HepG2 (cell line): Measurements from ENCODE around the gene DDX59. TPM values are rescaled to one million over a fixed set of nuclear protein-coding genes. Genes with fewer than 3 reads are reported as not detected.

Experiments
- EED ChIP-seq: sonication (generic); formaldehyde crosslinking; IDR thresholded peaks from 2 replicates; pipeline ENCODE4 v1.5.0; 2020; ENCODE audit warnings: mild to moderate bottlenecking, missing genetic modification reagents
- KLF9 ChIP-seq: IDR thresholded peaks from 2 replicates; pipeline ENCODE4 v1.6.1; 2016; ENCODE audit warnings: low read depth
- MAF1 ChIP-seq: sonication (generic); formaldehyde crosslinking; IDR thresholded peaks from 2 replicates; pipeline ENCODE4 v1.5.0; 2020; ENCODE audit warnings: missing genetic modification reagents, borderline replicate concordance
- MBD4 ChIP-seq: IDR thresholded peaks from 2 replicates; pipeline ENCODE4 v1.6.1; 2012; ENCODE audit warnings: low read length, inconsistent platforms, borderline replicate concordance
- NFIC ChIP-seq: IDR thresholded peaks from 2 replicates; pipeline ENCODE4 v1.6.1; 2012; ENCODE audit warnings: mild to moderate bottlenecking, low read length, inconsistent platforms
- NR2F6 ChIP-seq, 2 experiments: IDR thresholded peaks; 2 replicates each; pipeline ENCODE4 v1.6.1; 2016; ENCODE audit warnings: antibody characterized with exemption in 1 of 2, mild to moderate bottlenecking in 1 of 2
- PCBP1 ChIP-seq: fragments of 200-400 bp; formaldehyde crosslinking; IDR thresholded peaks from 2 replicates; pipeline ENCODE4 v1.6.1; 2017; ENCODE audit warnings: mild to moderate bottlenecking, low read depth, low read length, borderline replicate concordance
- RBM22 ChIP-seq: fragments of 200-400 bp; formaldehyde crosslinking; optimal IDR thresholded peaks from 2 replicates; pipeline ENCODE3; 2017; ENCODE audit warnings: mild to moderate bottlenecking, low read length, moderate library complexity
- SAFB2 ChIP-seq: sonication (generic); formaldehyde crosslinking; IDR thresholded peaks from 2 replicates; pipeline ENCODE4 v1.5.1; 2020; ENCODE audit warnings: missing genetic modification reagents, low read depth, mild to moderate bottlenecking, borderline replicate concordance
- SMC3 ChIP-seq: IDR thresholded peaks from 2 replicates; pipeline ENCODE4 v1.6.1; 2011; ENCODE audit warnings: low read length, improper control_type of control experiment
- TRAFD1 ChIP-seq: sonication (generic); formaldehyde crosslinking; IDR thresholded peaks from 2 replicates; pipeline ENCODE4 v1.5.1; 2020; ENCODE audit warnings: missing genetic modification reagents, mild to moderate bottlenecking, borderline replicate concordance
- ZBTB37 ChIP-seq: sonication (generic); formaldehyde crosslinking; IDR thresholded peaks from 2 replicates; pipeline ENCODE4 v1.4.0; 2020; ENCODE audit warnings: mild to moderate bottlenecking, missing genetic modification reagents
- ZKSCAN8 ChIP-seq: IDR thresholded peaks from 2 replicates; pipeline ENCODE4 v1.6.1; 2016; ENCODE audit warnings: borderline replicate concordance, missing genetic modification reagents, missing compliant biosample characterization
- ZNF567 ChIP-seq: sonication (generic); formaldehyde crosslinking; IDR thresholded peaks from 2 replicates; pipeline ENCODE4 v1.8.1; 2023; ENCODE audit warnings: mild to moderate bottlenecking, missing genetic modification reagents, borderline replicate concordance
- ZNF720 ChIP-seq: sonication (generic); formaldehyde crosslinking; IDR thresholded peaks from 2 replicates; pipeline ENCODE4 v1.4.0; 2020; ENCODE audit warnings: missing genetic modification reagents
- ZNF724P ChIP-seq: sonication (generic); formaldehyde crosslinking; IDR thresholded peaks from 2 replicates; pipeline ENCODE4 v1.8.0; 2022; ENCODE audit warnings: missing genetic modification reagents, borderline replicate concordance
- ZNF746 ChIP-seq: sonication (generic); formaldehyde crosslinking; IDR thresholded peaks from 2 replicates; pipeline ENCODE4 v1.8.0; 2022; ENCODE audit warnings: mild to moderate bottlenecking, missing genetic modification reagents
- ZNF776 ChIP-seq: sonication (generic); formaldehyde crosslinking; IDR thresholded peaks from 2 replicates; pipeline ENCODE4 v1.4.0; 2020; ENCODE audit warnings: mild to moderate bottlenecking, missing genetic modification reagents
- ZSCAN9 ChIP-seq: IDR thresholded peaks from 2 replicates; pipeline ENCODE4 v1.6.1; 2016; ENCODE audit warnings: borderline replicate concordance
- polyA plus RNA-seq, 8 experiments: library from polyadenylated mRNA; depleted of rRNA in 3 of 8; stranded (reverse) in 7 of 8; unstranded in 1 of 8; fragments of >200 nt; fragmentation: Illumina TruSeq in 4 of 8; extraction: Trizol in 4 of 8; gene quantifications; 2 replicates each; pipeline versions ENCODE4 v1.2.1 to v1.2.3, GENCODE V29; 2011 to 2016; ENCODE audit warnings: low read depth in 4 of 8, missing spikeins in 1 of 8, mixed read lengths in 1 of 8; ENCODE audit not compliant: insufficient read depth in 1 of 8
- total RNA-seq, 5 experiments: library from RNA; depleted of rRNA; stranded (reverse); fragments of >200 nt; fragmentation: Illumina TruSeq; extraction: Trizol; gene quantifications; 2 replicates each; pipeline ENCODE4 v1.2.3, GENCODE V29; 2016; ENCODE audit warnings: low read depth in 1 of 5
- TF ChIP-seq, protein P1 (sequence below), 2 experiments: sonication (generic) in 1 of 2; formaldehyde crosslinking in 1 of 2; IDR thresholded peaks; 2 replicates each; pipeline versions ENCODE4 v1.4.0 to v1.6.1; 2016 to 2020; ENCODE audit warnings: borderline replicate concordance in 1 of 2, low read depth in 1 of 2, mild to moderate bottlenecking in 1 of 2, missing genetic modification reagents in 1 of 2
- TF ChIP-seq, protein P2 (sequence below): IDR thresholded peaks from 2 replicates; pipeline ENCODE4 v1.6.1; 2012; ENCODE audit warnings: inconsistent platforms

The DDX59 gene
- total and polyA plus RNA-seq, 2 of the 13 experiments (the other 11 are each of a cell fraction or from before 2014, with no cell fraction given) = 12.1 to 14.8 TPM

DNA sequence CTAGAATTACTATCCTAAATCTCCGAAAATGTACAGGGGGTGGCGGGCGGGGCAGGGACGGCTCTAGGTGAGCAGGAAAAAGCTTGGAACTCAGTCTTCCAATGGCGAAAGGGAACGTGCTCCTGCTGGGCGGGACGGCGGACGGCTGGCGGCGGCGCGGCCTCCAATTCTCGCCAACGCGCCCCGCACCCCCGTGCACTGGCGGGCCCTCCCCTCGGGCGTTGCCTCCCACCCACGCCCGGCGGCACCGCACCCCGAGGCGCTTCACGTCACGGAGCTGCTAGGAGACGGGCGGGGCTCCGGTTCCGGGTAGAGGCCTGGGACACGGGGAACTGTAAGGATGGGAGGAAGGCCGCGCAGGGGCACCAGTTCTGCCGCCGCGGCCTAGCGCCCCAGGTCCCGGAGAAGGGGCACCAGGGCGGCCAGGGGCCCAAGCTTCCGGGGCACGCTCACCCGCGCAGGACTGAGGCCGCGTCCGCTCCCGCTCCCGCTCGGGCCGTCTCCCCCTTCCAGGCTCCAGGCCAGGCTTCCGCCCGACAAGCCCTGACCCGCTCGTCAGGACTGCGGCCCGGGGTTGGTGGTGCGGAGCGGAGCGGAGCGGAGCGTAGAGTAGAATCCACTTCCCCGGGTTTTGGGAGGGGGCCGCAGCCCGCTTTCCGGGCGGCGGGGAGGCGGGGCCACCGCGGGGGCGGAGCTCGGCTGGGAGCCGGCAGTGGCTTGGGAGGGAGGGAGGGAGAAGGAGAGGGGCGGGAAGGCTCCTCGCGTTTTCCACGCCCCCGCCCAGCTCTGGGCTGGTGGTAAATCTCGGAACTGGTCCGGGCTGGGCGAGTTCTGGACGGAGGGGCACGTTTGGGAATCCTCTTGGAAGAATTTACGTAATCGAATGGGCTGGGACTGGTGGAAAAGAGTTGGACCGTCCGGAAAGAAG, at the start of gene DDX59 (continued):
- 0 out of 2 replicates have a peak, but pooled peaks have one; percentile 1 for TF ChIP-seq NFIC
- TF ChIP-seq, protein P1, sequence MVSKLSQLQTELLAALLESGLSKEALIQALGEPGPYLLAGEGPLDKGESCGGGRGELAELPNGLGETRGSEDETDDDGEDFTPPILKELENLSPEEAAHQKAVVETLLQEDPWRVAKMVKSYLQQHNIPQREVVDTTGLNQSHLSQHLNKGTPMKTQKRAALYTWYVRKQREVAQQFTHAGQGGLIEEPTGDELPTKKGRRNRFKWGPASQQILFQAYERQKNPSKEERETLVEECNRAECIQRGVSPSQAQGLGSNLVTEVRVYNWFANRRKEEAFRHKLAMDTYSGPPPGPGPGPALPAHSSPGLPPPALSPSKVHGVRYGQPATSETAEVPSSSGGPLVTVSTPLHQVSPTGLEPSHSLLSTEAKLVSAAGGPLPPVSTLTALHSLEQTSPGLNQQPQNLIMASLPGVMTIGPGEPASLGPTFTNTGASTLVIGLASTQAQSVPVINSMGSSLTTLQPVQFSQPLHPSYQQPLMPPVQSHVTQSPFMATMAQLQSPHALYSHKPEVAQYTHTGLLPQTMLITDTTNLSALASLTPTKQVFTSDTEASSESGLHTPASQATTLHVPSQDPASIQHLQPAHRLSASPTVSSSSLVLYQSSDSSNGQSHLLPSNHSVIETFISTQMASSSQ (IDR thresholded peaks at IDR 0.05; ENCODE audit: low read depth) = no peak
- TF ChIP-seq, protein P1 (CRISPR knock-in tag; IDR thresholded peaks at IDR 0.05; ENCODE audit: borderline replicate concordance) = peak; percentile 24; the same call in 1 of the 2 replicates
- peak; percentile 73; the same call in 1 of the 2 replicates for TF ChIP-seq EED (CRISPR knock-in tag)
- TF ChIP-seq MAF1 (CRISPR knock-in tag) = no peak
- TF ChIP-seq PCBP1 = peak; percentile 84; the same call in 1 of the 2 replicates
- TF ChIP-seq, protein P2, sequence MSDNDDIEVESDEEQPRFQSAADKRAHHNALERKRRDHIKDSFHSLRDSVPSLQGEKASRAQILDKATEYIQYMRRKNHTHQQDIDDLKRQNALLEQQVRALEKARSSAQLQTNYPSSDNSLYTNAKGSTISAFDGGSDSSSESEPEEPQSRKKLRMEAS = peak; percentile 81
- 0 out of 2 replicates have a peak, but pooled peaks have one; percentile 31 for TF ChIP-seq ZNF724P (CRISPR knock-in tag)
- TF ChIP-seq ZKSCAN8 = no peak
- TF ChIP-seq MBD4 = no peak
- TF ChIP-seq RBM22 = no peak
- TF ChIP-seq NR2F6 (IDR thresholded peaks at IDR 0.05) = no peak
- no peak for TF ChIP-seq NR2F6 (CRISPR knock-in tag; IDR thresholded peaks at IDR 0.05)
- peak; percentile 51 for TF ChIP-seq ZNF746 (CRISPR knock-in tag)
- no peak for TF ChIP-seq TRAFD1 (CRISPR knock-in tag)
- TF ChIP-seq ZNF720 (CRISPR knock-in tag) = no peak
- TF ChIP-seq ZNF567 (CRISPR knock-in tag) = no peak
- TF ChIP-seq SMC3 = no peak
- TF ChIP-seq ZSCAN9 (CRISPR knock-in tag) = peak; percentile 60; the same call in 1 of the 2 replicates
- no peak for TF ChIP-seq ZBTB37
- peak; percentile 65; the same call in 1 of the 2 replicates for TF ChIP-seq KLF9
- TF ChIP-seq SAFB2 (CRISPR knock-in tag) = peak; percentile 34; the same call in 1 of the 2 replicates
- TF ChIP-seq ZNF776 = peak; percentile 34; the same call in 1 of the 2 replicates
